GM23338 (cell line): ENCODE results near the gene MAGI3.
"Not testable (repeated sequence)": the region's sequence is repeated elsewhere in the genome, so short reads cannot be mapped to it uniquely, and the experiment has no call there.

ENCODE experiments used
- EZH2 ChIP-seq: fragments of 200-600 bp; sonication (generic); IDR thresholded peaks from one replicate; pipeline ENCODE4 v1.8.0; 2017; ENCODE audit warnings: antibody characterized with exemption, mild to moderate bottlenecking, low read depth; ENCODE audit not compliant: unreplicated experiment
- EZH2phosphoT487 ChIP-seq: fragments of 200-600 bp; sonication (generic); IDR thresholded peaks from one replicate; pipeline ENCODE4 v1.8.1; 2018; ENCODE audit warnings: antibody characterized with exemption; ENCODE audit not compliant: unreplicated experiment
- POLR2AphosphoS5 ChIP-seq: IDR thresholded peaks from 2 replicates; pipeline ENCODE4 v1.6.1; 2016; ENCODE audit warnings: antibody characterized with exemption, low read depth
- REST ChIP-seq: IDR thresholded peaks from one replicate; pipeline ENCODE4 v1.6.1; 2018; ENCODE audit warnings: antibody characterized with exemption; ENCODE audit not compliant: unreplicated experiment
- TF ChIP-seq, protein P1 (sequence below), 2 experiments: fragments of 200-600 bp in 1 of 2; sonication (generic) in 1 of 2; conservative IDR thresholded peaks; 2 replicates each; pipeline versions ENCODE4 v1.5.1 to v1.6.1; 2016 to 2017; ENCODE audit warnings: antibody characterized with exemption in 2 of 2, low read depth in 2 of 2, mild to moderate bottlenecking in 2 of 2, moderate library complexity in 1 of 2

- TF ChIP-seq, protein P1, sequence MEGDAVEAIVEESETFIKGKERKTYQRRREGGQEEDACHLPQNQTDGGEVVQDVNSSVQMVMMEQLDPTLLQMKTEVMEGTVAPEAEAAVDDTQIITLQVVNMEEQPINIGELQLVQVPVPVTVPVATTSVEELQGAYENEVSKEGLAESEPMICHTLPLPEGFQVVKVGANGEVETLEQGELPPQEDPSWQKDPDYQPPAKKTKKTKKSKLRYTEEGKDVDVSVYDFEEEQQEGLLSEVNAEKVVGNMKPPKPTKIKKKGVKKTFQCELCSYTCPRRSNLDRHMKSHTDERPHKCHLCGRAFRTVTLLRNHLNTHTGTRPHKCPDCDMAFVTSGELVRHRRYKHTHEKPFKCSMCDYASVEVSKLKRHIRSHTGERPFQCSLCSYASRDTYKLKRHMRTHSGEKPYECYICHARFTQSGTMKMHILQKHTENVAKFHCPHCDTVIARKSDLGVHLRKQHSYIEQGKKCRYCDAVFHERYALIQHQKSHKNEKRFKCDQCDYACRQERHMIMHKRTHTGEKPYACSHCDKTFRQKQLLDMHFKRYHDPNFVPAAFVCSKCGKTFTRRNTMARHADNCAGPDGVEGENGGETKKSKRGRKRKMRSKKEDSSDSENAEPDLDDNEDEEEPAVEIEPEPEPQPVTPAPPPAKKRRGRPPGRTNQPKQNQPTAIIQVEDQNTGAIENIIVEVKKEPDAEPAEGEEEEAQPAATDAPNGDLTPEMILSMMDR (conservative IDR thresholded peaks at IDR 0.05; ENCODE audit: low read depth in 2 of 2), result not testable (repeated sequence)
- not testable (repeated sequence) for TF ChIP-seq EZH2, REST, POLR2AphosphoS5, EZH2phosphoT487
Measured at GRCh38 chr1:113509766-113510165, 119.5 kb downstream of the MAGI3 start.
